Measurements from ENCODE around the gene LITAFD.

DNA sequence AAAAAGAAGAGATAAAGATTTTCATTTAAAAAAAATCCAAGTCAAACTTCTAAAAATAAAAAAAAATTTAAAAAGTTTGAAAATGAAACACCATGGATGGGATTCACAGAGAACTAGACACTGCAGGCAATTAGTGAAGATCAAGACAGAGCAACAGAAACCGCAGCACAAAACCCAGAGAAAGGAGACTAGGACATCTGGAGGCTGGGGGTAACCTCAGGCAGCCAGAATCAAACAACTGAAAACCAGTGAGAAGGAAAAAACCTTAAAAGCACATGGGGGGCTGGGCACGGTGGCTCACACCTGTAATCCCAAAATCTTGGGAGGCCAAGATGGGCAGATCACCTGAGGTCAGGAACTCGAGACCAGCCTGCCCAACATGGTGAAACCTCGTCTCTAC, 30.6 kb downstream of the LITAFD start:
- TF ChIP-seq, protein P1, sequence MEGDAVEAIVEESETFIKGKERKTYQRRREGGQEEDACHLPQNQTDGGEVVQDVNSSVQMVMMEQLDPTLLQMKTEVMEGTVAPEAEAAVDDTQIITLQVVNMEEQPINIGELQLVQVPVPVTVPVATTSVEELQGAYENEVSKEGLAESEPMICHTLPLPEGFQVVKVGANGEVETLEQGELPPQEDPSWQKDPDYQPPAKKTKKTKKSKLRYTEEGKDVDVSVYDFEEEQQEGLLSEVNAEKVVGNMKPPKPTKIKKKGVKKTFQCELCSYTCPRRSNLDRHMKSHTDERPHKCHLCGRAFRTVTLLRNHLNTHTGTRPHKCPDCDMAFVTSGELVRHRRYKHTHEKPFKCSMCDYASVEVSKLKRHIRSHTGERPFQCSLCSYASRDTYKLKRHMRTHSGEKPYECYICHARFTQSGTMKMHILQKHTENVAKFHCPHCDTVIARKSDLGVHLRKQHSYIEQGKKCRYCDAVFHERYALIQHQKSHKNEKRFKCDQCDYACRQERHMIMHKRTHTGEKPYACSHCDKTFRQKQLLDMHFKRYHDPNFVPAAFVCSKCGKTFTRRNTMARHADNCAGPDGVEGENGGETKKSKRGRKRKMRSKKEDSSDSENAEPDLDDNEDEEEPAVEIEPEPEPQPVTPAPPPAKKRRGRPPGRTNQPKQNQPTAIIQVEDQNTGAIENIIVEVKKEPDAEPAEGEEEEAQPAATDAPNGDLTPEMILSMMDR (conservative IDR thresholded peaks at IDR 0.05), result no peak
- TF ChIP-seq EZH2 (IDR thresholded peaks at IDR 0.05; ENCODE audit: low read depth), result no peak
